ENCODE measurements around the gene SLC2A4RG.

The SLC2A4RG gene

GRCh38 chr20:63777614-63778013 lies 38.0 kb downstream of the SLC2A4RG start:
- no peak for DNase-seq (ENCODE audit: low spot score)

- no peak for DNase-seq (ENCODE audit: low spot score)
Measured at GRCh38 chr20:63778034-63778752, 38.6 kb downstream of the SLC2A4RG start.

- no peak for DNase-seq (ENCODE audit: low spot score)
Measured at GRCh38 chr20:63778857-63779256, 39.3 kb downstream of the SLC2A4RG start.

GRCh38 chr20:63781181-63781580 lies 41.6 kb downstream of the SLC2A4RG start:
- no peak for DNase-seq (ENCODE audit: low spot score)

- DNase-seq (ENCODE audit: low spot score): no peak
Measured at GRCh38 chr20:63782051-63782471, 42.5 kb downstream of the SLC2A4RG start.

- no peak for DNase-seq (ENCODE audit: low spot score)
Measured at GRCh38 chr20:63782521-63782971, 43.0 kb downstream of the SLC2A4RG start.

- DNase-seq (ENCODE audit: low spot score): no peak
Measured at GRCh38 chr20:63783970-63784369, 44.4 kb downstream of the SLC2A4RG start.

GRCh38 chr20:63785691-63786131 lies 46.1 kb downstream of the SLC2A4RG start:
- DNase-seq (ENCODE audit: low spot score): no peak

- DNase-seq (ENCODE audit: low spot score): no peak
Measured at GRCh38 chr20:63787302-63787701, 47.7 kb downstream of the SLC2A4RG start.

- DNase-seq (ENCODE audit: low spot score): no peak
Measured at GRCh38 chr20:63787749-63788148, 48.2 kb downstream of the SLC2A4RG start.

- no peak for DNase-seq (ENCODE audit: low spot score)
Measured at GRCh38 chr20:63789836-63790571, 50.4 kb downstream of the SLC2A4RG start.

- DNase-seq (ENCODE audit: low spot score): no peak
Measured at GRCh38 chr20:63790572-63791168, 51.1 kb downstream of the SLC2A4RG start.

- no peak for DNase-seq (ENCODE audit: low spot score)
Measured at GRCh38 chr20:63791497-63792156, 52.1 kb downstream of the SLC2A4RG start.

- DNase-seq (ENCODE audit: low spot score): no peak
Measured at GRCh38 chr20:63792866-63793265, 53.3 kb downstream of the SLC2A4RG start.

Data from kidney tubule cell (primary cell).